Measurements from ENCODE around the gene DTL. TPM values are rescaled to one million over a fixed set of nuclear protein-coding genes. Genes with fewer than 3 reads are reported as not detected.

Gene DTL
- total RNA-seq, 1 donor from 2014 or later = 1.7 TPM

GRCh38 chr1:212133319-212133718 lies 97.8 kb downstream of the DTL start:
- DNase-seq = no peak
- ATAC-seq = no peak
- Histone ChIP-seq H3K4me1 (no peaks in the 10 kb centered on the region), H3K36me3 (no peaks in the 10 kb centered on the region), H3K27ac (no peak overlapping the region), H3K9me3 (no peaks in the 10 kb centered on the region), H3K27me3 (no peaks in the 10 kb centered on the region), H3K4me3 (no peak overlapping the region)
- TF ChIP-seq CTCF (IDR thresholded peaks at IDR 0.05) = no peak
- intact Hi-C loops (cut with DNase I) = no loop called here

- H3K36me3 ChIP-seq = no peaks in the 10 kb centered on the region
- H3K4me1 ChIP-seq = no peaks in the 10 kb centered on the region
- no peak overlapping the region for H3K27ac ChIP-seq
- DNase-seq (no peak), ATAC-seq (no peak)
- H3K9me3 ChIP-seq = no peaks in the 10 kb centered on the region
- H3K27me3 ChIP-seq = no peaks in the 10 kb centered on the region
- no peak for TF ChIP-seq CTCF (IDR thresholded peaks at IDR 0.05)
- no peak overlapping the region for H3K4me3 ChIP-seq
- intact Hi-C loops (cut with DNase I) = no loop called here
Observed at GRCh38 chr1:212135166-212135565, 99.6 kb downstream of the DTL start.

GRCh38 chr1:212137854-212138253 lies 102.3 kb downstream of the DTL start:
- no peak for ATAC-seq
- Histone ChIP-seq H3K27ac (no peak overlapping the region), H3K4me1 (no peaks in the 10 kb centered on the region), H3K4me3 (no peak overlapping the region), H3K9me3 (no peaks in the 10 kb centered on the region), H3K36me3 (no peaks in the 10 kb centered on the region), H3K27me3 (no peaks in the 10 kb centered on the region)
- intact Hi-C loops (cut with DNase I) = no loop called here
- no peak for TF ChIP-seq CTCF (IDR thresholded peaks at IDR 0.05)
- DNase-seq = no peak

GRCh38 chr1:212138457-212138856 lies 102.9 kb downstream of the DTL start:
- H3K9me3 ChIP-seq = no peaks in the 10 kb centered on the region
- H3K36me3 ChIP-seq = no peaks in the 10 kb centered on the region
- ATAC-seq (peak; percentile 82), DNase-seq (no peak)
- no peak overlapping the region for H3K4me3 ChIP-seq
- TF ChIP-seq CTCF (IDR thresholded peaks at IDR 0.05) = peak; percentile 17
- intact Hi-C loops (cut with DNase I) = no loop called here
- no peak overlapping the region for H3K27ac ChIP-seq
- H3K27me3 ChIP-seq = no peaks in the 10 kb centered on the region
- H3K4me1 ChIP-seq = no peaks in the 10 kb centered on the region

- H3K36me3 ChIP-seq = no peaks in the 10 kb centered on the region
- DNase-seq (peak; percentile 71), ATAC-seq (peak; percentile 57)
- no peaks in the 10 kb centered on the region for H3K27me3 ChIP-seq
- no peak overlapping the region for H3K4me3 ChIP-seq
- no peak for TF ChIP-seq CTCF (IDR thresholded peaks at IDR 0.05)
- intact Hi-C loops (cut with DNase I) = no loop called here
- no peaks in the 10 kb centered on the region for H3K4me1 ChIP-seq
- H3K27ac ChIP-seq = no peak overlapping the region
- H3K9me3 ChIP-seq = no peaks in the 10 kb centered on the region
Observed at GRCh38 chr1:212139526-212140135, 104.1 kb downstream of the DTL start.

- intact Hi-C loops (cut with DNase I) = no loop called here
- no peaks in the 10 kb centered on the region for H3K36me3 ChIP-seq
- DNase-seq = no peak
- no peak for ATAC-seq
- no peaks in the 10 kb centered on the region for H3K4me1 ChIP-seq
- no peak for TF ChIP-seq CTCF (IDR thresholded peaks at IDR 0.05)
- H3K4me3 ChIP-seq = no peak overlapping the region
- H3K27me3 ChIP-seq = no peaks in the 10 kb centered on the region
- no peak overlapping the region for H3K27ac ChIP-seq
- H3K9me3 ChIP-seq = no peaks in the 10 kb centered on the region
Observed at GRCh38 chr1:212141404-212141803, 105.9 kb downstream of the DTL start.
